ENCODE results near the gene MPP2.

- TF ChIP-seq, protein P1, sequence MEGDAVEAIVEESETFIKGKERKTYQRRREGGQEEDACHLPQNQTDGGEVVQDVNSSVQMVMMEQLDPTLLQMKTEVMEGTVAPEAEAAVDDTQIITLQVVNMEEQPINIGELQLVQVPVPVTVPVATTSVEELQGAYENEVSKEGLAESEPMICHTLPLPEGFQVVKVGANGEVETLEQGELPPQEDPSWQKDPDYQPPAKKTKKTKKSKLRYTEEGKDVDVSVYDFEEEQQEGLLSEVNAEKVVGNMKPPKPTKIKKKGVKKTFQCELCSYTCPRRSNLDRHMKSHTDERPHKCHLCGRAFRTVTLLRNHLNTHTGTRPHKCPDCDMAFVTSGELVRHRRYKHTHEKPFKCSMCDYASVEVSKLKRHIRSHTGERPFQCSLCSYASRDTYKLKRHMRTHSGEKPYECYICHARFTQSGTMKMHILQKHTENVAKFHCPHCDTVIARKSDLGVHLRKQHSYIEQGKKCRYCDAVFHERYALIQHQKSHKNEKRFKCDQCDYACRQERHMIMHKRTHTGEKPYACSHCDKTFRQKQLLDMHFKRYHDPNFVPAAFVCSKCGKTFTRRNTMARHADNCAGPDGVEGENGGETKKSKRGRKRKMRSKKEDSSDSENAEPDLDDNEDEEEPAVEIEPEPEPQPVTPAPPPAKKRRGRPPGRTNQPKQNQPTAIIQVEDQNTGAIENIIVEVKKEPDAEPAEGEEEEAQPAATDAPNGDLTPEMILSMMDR (IDR thresholded peaks at IDR 0.05) = no peak
- no peak for TF ChIP-seq POLR2A (IDR thresholded peaks at IDR 0.05)
Observed at GRCh38 chr17:43936434-43936833, 29.1 kb upstream of the MPP2 start.
